HG02588 (cell line): ENCODE measurements around the gene CASP9.
"Not testable (repeated sequence)": the region's sequence is repeated elsewhere in the genome, so short reads cannot be mapped to it uniquely, and the experiment has no call there.

Experiments
- ATAC-seq: cut with Tn5 transposase; IDR thresholded peaks from one replicate; pipeline ENCODE4 v1.9.1; 2021; ENCODE audit warnings: mild to moderate bottlenecking, moderate library complexity; ENCODE audit not compliant: unreplicated experiment

The CASP9 gene

DNA sequence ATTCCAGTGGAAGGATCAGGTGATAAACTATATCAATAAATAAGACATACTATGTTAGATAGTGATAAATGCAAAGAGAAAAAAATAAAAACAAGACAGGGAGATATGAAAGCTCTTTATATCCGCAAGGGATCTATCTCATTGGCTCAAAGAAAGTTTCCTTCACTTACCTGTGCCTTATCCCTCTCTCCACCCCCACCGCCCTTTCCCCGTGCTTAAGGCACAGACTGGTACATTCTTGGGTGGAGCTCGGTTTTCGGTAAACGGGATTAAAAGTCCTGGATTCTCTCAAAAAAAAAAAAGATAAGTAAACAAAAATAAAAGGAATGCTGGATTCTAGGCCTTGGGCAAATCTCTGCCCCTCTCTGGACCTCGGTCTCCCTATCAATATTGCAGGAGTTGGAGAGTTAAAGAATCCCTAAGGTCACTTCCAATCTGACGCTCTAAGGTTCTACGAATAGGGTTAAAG is 2.0 kb upstream of the CASP9 start:
- ATAC-seq: no peak

DNA sequence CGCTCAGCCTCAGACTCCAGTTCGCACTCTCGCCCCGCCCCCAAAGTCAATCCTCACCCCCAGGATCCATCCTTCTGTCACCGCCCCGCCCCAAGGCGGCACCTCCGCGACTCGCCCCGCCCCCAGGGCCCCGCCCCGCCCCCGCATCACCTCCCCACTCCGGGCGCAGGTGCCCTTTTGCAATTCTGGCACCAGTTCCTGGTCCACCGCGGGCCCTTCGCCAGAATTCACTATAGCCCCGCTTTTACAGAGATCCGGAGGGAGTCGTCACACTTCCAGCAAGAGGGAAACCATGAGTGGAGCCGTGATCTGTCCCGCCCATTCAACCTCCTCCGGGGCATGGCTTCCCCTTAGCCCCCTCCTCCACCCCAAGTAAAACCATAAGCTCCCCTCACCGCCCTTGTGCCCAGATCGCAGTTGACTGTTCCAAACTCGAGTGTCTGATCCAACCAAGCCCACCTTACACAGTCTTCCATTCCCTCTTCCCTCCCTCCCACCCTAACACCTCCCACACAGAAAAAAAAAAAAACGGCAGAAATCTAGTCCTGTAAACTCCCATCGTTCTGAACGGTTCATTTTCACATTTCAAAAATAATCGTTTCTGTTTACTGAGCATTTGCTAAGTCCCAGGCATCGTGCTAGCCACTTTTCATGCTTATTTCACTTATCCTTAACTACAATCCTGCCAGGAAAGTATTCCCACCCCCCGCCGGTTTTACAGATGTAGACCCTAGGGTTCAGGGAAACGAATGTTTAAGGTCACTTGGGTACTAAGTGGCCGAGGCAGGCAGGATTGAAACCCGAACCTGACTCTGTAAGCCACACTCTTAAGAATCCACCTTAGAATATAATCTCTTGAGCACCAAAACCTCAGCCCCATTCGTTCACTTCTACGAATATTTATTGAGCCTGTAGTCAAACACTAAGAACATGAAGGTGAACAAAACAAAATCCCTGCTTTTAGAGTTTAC is 1.3 kb upstream of the CASP9 start:
- peak; percentile 44 for ATAC-seq

DNA sequence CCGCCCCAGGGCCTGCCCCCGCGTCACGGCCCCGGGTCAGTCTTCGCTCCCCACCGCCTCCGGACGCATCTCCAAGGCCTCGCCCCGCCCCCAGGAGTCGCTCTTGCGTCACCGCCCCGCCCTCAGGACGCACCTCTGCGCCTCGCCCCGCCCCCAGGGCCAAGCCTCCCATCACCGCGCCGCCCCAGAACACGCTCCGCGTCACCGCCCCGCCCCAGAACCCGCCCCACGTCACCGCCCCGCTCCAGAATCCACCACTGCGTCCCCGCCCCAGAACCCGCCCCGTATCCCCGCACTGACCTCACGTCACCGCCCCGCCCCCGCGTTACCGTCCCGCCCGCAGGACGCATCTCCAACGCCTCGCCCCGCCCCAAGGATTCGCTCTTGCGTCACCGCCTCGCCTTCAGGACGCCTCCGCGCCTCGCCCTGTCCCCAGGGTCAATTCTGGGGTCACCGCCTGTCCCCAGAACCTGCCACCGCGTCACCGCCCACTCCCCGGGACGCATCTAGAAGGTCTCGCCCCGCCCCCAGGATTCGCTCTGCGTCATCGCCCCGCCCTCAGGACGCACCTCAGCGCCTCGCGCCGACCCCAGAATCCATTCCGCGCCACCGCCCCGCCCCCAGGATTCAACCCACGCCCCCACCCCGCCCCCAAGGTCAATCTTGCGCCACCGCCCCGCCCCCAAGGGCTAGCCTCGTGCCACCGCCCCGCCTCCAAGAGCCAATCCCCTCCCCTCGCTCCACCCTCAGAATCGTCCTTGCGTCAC is 451 bp upstream of the CASP9 start:
- ATAC-seq: peak; percentile 37

DNA sequence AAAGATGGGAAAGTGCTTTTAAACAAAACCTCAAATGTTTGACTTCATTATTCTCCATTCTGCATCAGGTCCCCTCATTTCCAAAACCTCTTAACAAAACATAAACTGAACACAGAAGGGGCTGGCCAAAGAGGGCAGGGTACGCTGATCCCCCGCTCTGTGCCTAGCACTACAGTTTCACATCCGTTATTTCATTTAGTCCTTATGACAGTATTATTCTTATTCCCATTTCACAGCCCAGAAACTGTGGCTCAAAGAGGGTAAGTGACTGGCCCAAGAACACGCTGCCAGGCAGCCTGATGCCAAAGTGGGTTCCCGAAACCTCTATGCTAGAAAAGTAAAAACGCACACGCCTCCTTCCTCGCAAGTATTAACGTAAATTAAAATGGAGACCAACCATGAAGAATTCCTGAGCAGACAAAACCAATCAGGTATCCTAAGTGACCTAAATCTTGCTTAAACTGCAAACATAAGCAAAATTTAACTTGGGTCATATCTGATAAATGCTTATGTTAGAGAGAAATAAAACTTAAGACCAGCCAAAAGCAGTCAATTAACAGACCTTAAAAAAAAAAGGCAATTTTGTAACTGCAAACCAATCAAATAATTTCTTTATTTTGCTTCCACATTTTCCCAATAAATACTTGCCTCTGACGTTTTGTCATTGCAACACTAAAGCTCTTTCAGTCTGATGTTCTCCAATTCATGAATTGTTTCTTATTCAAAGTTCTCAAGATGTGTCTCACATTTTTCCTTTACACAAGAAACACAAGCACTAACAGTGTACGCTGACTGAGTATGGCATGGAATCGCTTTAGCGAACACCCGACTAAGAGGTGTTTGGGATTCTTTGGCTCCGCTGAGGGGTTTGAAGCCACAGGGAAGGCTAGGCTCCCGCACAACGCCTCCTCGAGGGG is 653 bp downstream of the CASP9 start:
- ATAC-seq: no peak

DNA sequence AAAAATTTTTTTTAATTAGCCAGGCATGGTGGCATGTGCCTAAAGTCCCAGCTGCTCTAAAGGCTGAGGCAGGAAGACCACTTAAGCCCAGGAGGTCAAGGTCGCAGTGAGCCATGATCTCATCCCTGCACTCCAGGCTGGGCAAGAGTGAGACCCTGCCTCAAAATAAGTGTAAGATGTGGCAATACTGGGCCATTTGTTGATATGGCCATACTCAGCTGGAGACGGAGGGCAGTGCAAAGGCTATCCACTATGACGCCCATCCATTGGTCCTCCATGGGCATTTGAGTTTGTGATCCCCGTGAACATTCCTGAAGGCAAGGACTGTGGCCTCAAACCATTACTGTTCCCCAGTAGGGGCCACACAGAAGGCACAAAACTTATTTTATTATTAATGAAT is 1.5 kb downstream of the CASP9 start:
- no peak for ATAC-seq

DNA sequence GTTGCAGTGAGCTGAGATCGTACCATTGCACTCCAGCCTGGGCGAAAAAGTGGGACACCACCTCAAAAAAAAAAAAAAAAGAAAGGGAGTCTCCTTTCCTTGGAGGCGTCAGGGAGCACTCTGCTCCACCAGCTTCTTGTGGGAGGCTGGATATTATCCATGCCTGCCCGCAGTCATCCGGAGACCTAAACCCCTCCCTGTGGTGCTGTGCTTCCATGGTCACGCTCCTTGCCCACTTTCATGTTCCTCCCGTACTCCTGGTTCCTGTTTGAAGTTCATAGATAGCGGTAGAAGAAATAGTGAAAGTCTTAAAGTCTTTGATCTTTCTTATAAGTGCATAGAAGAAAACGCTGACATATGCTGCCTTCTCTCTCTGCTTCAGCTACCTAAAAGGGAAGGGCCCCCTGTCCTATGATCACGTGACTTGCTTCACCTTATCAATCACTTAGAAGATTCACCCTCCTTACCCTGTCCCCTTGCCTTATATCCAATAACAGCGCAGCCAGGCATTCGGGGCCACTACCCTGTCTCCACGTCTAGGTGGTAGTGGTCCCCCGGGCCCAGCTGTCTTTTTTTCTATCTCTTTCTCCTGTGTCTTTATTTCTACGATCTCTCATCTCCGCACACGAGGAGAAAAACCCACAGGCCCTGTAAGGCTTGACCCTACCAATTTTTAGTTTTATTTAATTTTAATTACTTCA is 2.7 kb downstream of the CASP9 start:
- ATAC-seq: not testable (repeated sequence)

DNA sequence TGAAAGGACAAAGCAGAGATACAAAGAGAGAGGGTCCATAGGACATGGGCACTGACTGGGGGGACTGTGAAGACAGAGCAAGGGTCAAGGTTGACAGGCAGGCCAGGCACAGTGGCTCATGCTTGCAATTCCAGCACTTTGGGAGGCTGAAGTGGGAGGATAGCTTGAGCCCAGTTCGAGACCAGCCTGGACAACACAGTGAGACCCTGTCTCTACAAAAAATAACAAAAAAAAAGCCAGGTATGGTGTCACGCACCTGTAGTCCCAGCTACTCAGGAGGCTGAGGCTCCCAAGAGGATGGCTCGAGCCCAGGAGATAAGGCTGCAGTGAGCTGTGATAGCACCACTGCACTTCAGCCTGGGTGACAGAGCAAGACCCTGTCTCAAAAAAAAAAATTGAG is 4.4 kb downstream of the CASP9 start:
- ATAC-seq: no peak

DNA sequence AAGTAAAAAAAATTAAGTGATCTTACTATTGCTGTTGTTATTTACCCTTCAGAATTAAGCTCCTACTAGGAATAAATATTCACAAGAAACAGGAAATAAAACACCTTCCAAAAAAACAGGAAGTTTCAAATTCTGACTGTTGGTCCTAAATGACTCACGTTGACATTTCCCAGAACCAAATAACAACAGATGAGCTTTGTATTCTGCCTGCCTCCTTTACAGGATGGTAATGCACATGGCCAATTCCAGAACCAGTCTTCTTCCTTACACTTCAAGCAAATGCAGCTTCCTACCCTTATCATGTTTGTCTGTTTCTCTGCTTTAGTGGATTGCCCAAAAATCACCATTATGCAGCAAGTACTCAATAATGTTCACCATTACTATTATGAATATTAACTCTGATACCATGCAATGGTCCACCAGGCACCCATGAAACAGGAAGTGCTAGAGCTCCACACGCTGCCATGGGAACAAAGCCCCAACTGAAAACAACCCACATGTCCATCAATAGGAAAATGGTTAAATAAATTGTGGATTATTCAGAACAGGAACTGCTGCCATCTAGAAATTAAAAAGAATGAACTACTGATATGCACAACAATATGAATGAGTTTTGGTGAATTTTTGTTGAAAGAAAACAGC is 8.9 kb downstream of the CASP9 start:
- ATAC-seq: no peak

DNA sequence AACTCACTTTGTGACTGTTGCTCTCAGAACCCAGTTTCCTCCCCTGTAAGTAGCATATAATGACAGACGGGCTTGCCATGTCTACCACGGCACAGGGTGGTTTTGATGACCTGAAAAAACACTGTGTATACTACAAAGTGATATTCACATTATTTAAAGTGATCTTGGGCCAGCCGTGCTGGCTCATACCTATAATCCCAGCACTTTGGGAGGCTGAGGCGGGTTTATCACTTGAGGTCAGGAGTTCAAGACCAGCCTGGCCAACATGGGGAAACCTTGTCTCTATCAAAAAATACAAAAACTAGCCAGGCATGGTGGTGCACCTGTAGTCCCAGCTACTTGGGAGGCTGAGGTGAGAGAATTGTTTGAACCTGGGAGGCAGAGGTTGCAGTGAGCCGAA is 9.5 kb downstream of the CASP9 start:
- ATAC-seq: not testable (repeated sequence)

DNA sequence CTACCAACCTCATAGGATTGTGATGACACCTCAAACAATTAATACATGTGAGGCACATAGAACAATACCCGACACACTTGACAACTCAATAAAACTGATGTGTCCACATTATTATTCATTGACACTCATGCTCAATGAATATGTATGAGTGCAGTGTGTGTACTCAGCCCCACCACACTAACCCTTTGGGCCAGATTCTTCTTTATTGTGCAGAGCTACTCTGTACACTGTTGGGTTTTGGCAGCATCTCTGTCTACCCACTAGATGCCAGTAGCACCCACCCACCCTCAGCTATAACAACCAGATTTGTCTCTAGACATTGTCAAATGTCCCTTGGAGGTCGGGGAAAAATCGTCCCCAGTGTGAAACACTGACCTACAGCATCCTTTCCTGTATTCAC is 10.1 kb downstream of the CASP9 start:
- no peak for ATAC-seq

DNA sequence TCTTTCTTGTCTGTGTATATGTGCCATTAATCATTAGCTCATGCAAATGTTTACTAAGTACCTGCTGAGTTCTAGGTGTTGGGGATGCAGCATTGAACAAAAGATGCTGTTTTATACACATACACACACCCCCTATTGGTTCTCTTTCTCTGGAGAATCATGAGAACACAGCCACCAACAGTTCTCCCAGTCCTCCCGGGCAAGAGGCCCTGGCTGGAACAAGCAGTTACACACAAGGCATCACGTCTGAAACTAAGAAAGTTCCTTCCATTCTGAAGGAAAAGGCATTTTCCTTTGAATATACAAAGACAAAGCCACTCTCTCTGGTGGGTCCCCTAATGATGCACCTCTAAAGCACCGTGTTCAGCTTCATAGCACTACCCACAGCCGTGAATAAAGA is 10.8 kb downstream of the CASP9 start:
- ATAC-seq: no peak

DNA sequence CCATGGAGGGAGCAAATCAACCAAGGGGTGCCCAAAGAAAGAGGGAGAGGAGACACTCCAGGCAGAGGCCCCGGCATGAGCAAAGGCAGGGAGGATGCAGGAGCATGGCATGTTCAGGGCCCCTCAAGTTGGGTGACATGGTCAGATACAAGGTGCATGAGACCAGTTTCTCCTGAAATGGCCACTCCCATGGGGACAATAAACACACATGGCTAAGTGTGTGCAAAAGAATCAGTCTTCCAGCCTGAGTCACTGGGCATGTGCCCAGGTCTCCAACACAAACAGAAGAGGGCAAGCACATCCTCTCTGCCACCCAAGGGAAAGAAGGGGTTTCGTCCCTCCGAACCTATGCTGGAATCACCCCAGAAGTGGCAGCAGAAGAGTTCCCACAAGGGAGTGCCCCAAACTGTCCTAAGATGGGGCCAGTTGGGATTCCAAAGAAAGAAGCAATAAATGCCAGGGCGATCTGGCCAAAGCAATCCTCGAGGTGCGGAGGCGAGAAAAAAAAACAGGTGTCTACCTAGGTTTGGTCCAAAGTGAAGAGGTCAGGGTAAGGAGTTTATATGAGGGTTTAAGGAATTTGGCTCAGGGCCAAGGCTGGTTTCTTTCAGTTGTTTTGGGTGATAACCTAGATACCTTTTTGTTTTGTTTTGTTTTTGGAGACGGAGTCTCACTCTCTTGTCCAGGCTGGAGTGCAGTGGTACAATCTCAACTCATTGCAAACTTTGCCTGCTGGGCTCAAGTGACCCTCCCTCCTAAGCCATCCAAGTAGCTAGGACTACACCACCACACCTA is 13.2 kb downstream of the CASP9 start:
- no peak for ATAC-seq

DNA sequence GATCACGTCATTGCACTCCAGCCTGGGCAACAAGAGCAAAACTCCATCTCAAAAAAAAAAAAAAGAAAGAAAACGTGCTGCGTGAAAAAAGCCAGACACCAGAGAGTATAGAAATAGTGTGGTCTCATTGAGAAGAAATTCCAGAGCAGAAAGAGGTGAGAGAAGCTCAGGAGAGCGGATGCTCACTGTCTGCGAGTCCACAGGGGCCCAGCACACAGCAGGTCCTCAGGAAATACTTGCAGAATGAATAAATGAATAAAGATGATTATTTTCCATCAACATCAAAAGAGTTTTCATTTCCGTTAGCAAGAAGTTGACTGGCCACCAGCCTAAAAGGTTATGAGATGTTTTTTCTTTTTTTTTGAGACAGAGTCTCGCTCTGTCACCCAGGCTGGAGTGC is 14.4 kb downstream of the CASP9 start:
- ATAC-seq: no peak

DNA sequence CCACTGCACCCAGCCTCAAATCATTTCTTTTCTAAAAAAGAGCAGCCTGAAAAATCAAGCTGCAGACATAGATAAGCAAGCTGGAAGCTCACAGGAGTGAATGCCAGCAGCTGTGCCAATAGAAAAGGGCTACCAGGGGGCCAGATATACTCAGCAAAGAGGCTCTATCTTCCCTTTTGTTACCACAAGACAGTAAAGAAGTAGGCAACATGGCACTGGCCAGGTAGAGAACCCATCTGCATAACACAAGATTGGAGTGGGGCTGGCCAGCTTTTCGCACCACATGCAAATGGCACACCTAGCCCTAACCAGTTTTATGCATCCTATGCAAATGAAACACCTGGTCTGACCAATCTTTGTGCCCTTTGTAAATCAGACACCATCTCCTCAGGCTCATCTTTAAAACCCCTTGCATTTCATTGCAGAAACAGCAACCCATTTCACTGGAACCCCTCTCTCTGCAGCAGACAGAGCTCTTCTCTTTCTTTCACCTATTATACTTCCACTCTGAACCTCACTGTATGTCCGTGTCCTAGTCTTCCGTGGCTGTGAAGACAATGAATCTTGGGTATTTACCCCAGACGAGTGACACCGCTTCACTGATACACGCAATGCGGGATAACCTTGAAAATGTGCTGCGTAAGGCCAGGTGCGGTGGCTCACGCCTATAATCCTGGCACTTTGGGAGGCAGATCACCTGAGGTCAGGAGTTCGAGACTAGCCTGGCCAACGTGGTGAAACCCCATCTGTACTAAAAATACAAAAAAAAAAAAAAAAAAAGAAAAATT is 15.1 kb downstream of the CASP9 start:
- ATAC-seq: no peak

DNA sequence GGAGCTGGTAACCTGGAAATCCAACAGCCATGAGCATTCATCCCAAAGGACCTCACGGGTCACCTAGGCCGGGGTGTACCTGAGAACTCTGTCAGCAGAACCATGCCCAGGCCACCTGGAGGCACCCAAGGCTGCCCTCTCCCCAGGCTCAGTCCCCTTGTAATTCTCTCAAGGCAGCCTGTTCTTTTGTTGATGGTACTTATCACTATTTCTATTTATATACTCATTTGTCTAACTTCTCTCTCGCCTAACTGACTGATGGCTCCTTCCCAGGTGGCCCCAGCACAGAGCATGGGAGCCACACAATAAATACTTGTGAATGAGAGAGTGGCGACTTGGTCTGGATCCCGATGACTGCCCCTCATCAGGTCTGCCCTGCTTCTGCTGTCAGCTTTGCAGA is 16.7 kb downstream of the CASP9 start:
- ATAC-seq: no peak

DNA sequence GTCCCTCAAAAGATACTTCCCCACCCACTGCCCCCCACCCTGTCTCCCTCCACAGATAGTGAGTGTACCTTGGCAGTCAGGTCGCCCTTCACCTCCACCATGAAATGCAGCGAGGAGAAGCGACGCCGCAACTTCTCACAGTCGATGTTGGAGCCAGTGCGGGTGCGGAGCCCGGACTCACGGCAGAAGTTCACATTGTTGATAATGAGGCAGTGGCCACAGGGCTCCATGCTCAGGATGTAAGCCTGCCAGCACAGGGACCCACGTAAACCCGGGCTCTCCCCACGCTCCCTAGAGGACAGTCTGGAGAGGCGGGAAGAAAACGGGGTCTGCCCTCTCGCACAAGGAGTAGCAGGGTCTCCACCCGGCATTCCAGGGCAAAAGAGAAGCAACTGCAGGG is 17.2 kb downstream of the CASP9 start:
- ATAC-seq: no peak

DNA sequence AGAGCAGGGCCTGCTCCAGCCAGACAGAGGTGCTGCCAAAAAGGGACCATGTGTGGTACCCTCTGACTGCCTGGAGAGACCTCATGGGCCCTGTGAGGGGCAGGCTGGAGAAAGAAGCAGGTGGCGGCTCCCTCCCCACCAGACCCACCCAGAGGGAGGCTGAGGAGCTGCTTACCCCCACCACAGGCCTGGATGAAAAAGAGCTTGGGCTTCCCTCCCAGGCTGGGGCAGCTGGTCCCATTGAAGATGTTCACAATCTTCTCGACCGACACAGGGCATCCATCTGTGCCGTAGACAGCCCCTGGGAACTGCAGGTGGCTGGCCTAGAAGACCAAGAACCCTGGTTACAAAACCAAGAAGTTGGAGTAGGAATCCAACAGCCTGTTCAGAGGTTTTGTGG is 19.6 kb downstream of the CASP9 start:
- no peak for ATAC-seq
